T follicular helper cell (primary cell): Measurements from ENCODE around the gene MSH3.

Experiments
- DNase-seq: peaks from one replicate; pipeline ENCODE4 v3.0.0-alpha.2; 2020; ENCODE audit warnings: low read depth
- total RNA-seq, 2 experiments: gene quantifications; one replicate each; lab custom pipeline; 2026; lab: John Stamatoyannopoulos, UW

MSH3 gene
- total RNA-seq, result 35.4 to 37.1 reads per million in 2 experiments

GRCh38 chr5:80654391-80655230, at the start of gene MSH3, which contains the start of gene DHFR:
TSS of gene MSH3 (plus strand) at chr5:80654652. CDS start at chr5:80654728, 76 bp downstream.
TSS of gene DHFR (minus strand) at chr5:80654983. CDS start at chr5:80654489, 494 bp downstream.
- peak; percentile 78 for DNase-seq

DNA sequence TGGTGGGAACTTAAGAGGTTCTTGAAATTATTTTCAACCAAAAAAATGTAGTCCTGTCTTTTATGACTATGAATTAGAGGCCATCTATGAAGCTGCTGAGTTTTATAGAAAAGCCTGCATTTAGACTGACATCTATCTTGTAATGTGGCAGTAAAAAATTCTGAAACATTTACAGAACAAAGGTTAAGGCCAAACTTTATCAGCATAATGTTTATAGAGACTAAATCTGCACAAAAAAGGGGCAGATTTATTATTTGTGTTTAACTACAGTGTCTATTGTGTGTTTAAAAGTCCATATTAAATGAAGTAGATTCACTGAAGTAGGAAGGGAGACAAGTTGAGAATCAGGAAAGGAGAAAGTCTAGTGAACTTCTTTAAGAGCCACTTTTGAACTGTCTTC, 47.1 kb upstream of the MSH3 start:
- DNase-seq, result no peak

GRCh38 chr5:80607832-80608231, 46.6 kb upstream of the MSH3 start:
- DNase-seq, result no peak

DNA sequence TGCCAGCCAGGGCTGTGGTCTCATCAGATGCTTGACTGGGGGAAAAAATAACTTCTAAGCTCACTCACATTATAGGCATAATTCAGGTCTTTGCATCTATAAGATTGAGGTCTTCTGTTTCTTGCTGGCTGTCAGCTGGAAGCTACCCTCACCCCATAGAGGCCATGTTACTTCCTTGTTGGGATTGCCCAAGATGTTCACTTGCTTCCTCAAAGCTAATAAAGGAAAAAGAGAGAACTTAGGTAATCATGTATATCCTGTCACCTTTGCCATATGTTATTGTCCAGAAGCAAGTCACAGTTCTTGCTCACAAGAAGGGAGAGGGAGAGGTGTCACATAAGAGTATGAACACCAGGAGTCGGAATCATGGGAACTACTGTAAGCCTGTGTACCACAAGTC, 45.7 kb upstream of the MSH3 start:
- no peak for DNase-seq

DNA sequence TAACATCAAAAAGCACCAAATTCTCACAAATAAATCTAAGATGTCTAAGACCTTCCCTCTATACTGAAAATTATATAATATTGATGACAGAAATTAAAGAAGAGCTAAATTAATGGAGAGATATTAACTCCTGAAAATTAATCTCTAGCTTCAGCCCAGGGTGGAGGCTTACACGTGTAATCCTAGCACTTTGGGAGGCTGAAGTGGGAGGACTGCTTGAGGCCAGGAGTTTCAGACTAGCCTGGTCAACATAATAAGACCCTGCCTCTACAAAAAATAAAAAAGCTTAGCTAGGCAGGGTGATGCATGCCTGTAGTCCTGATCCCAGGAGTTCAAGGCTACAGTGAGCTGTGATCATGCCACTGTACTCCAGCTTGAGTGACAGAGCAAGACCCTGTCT, 44.8 kb upstream of the MSH3 start:
- DNase-seq, result no peak

DNA sequence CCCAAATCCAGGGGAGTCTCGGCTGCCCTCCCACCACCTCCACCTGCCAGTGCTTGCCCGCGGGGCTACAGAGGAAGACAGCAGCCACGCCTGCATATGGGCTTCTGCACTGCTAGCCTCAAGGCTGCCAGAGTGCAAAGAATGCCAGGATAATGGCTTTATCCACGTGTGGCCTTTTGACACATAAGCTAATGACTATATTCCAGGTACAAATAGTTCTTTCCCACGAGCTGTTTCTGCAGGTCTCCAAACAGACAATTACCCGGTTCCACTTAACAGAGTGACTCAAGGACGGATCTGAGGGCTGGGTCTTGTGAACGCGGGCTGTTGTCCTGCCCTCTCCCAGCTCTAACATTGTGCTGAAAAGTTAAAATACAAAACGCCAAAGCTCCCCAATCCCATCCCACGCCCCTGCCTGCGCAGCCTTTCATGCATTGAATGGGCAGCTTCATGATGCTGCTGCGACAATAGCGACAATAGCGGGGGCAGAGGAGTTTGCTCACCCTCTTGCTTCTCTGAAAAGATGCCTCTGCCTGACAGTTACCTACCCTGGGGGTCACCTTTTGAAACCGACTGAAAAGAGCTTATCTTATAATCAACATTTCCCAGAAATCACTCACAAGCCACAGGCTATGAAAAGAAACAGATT, 39.1 kb upstream of the MSH3 start:
- no peak for DNase-seq

DNA sequence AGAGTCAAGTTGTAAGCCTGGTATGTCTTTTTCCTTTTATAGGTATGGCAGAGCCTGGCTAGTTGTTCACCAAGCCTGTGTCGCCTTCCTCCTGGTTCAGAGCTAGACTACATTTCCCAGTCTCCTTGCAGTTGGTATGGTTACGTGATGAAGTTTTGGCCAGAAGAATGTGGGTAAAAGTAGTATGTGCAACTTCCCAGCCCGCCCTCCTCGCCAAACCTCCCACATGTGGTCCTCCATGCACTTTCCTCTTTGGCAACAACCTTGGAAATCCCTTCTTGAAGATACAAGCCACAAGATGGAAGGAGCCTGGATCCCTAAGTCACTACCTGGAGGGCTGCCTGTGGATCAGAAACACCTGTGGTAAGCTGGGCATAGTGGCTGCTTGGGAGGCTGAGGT, 36.0 kb upstream of the MSH3 start:
- DNase-seq, result no peak

DNA sequence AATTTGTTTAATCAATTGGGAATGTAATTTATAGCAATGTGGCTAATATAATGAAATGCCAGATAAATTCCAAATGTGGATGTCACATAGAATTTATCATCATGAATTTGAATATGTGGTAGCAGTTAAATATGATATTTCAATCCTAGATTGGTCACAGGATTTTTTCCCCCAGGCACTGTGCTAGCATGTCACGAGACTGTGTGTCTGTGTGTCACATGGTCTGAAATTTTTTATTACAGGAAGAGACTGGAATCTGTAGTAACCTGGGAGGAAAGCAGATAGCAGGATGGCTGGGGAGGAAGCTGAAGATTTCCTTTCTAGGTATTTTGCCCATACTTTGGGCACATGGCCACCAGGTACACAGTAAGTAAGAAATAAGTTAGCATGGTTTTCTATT, 35.4 kb upstream of the MSH3 start:
- no peak for DNase-seq

DNA sequence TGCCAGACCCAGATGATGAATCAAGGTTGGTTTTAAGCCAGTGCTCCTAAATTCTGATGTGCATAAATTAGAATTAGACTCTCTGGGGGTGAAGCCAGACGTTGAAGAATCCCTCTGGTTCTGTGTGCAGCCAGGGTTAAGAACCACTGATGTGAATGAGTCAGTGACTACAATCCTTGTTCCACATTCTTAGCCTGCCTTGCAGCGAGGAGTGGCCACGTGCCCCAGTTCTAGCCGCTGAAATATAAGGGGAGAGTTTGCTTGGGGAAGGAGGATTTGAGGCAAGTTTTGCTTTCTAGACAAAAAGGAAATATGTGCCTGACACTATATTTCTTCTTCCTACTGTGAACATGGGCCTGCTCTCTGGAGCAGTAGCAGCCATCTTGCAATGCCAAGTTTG, 34.2 kb upstream of the MSH3 start:
- DNase-seq, result no peak

DNA sequence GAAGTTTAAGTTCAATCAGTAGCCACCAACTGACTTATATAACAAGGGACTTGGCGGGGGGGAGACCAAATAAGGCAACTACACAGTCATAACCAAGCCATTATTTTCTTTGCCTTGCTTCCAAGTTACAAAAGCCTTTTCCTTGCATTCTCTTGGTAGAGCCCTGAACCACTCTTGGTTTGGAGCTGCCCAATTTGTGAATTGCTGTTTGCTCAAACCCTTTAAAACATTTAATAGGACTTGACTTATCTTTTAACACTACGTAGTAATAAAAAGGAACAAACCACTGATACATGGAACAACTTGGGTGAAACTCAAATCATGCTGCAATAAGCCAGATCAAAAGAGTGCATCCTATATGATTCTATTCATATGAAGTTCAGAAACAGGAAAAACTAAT, 31.7 kb upstream of the MSH3 start:
- no peak for DNase-seq

- no peak for DNase-seq
These were observed 30.5 kb upstream of the MSH3 start for GRCh38 chr5:80623999-80624398.

DNA sequence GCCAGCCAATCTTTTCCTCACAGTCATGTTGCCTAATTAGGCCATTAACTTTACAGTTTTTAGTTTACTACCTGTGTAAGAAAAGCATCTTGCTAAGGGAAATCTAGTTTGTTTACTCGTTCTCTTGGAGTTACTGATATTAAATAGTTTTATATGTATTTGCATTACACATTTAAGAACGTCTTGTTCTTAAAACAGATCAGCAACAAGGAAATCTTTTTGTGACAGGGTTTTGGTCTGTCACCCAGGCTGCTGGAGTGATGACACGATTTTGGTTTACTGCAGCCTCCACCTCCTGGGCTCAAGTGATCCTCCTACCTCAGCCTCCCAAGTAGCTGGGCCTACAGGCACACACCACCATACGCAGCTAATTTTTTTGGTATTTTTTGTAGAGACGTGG, 29.2 kb upstream of the MSH3 start:
- DNase-seq, result no peak

- no peak for DNase-seq
These were observed 25.2 kb upstream of the MSH3 start for GRCh38 chr5:80629281-80629680.

GRCh38 chr5:80631278-80632259, 22.9 kb upstream of the MSH3 start:
- DNase-seq, result no peak

GRCh38 chr5:80632700-80633099, 21.8 kb upstream of the MSH3 start:
- no peak for DNase-seq

DNA sequence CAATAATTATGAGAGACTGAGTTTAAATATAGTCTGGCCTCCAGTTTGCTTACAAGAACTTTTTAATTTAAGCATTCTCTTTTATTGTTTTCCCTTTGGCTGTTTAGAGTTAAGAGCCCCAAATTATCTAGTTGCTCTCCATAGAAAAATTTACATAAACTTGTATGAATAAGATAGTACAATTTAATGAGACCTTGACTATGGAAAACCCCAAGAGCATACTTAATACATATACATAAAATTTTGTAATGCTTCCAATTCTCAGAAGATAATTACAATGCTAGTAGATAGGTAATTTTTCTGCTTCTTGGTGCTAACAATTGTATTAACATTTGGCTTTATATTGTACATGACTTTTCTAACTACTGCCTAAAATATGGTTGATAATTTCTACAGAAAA, 20.3 kb upstream of the MSH3 start:
- no peak for DNase-seq

DNA sequence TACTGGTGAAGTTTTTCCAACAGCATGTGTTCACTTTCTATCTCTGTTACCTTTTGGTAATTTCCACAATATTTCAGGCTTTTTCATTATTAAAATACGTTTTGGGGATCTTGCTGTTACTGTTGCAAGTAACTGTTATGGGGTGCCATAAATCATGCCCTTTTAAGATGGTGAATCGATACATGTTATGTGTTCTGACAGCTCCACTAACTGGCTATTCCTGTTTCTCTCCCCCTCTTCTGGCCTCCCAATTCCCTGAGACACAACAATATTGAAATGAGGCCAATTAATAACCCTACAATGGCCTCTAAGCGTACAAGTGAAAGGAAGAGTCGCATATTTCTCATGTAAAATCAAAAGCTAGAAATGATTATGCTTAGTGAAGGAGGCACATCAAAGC, 13.1 kb upstream of the MSH3 start:
- no peak for DNase-seq

DNA sequence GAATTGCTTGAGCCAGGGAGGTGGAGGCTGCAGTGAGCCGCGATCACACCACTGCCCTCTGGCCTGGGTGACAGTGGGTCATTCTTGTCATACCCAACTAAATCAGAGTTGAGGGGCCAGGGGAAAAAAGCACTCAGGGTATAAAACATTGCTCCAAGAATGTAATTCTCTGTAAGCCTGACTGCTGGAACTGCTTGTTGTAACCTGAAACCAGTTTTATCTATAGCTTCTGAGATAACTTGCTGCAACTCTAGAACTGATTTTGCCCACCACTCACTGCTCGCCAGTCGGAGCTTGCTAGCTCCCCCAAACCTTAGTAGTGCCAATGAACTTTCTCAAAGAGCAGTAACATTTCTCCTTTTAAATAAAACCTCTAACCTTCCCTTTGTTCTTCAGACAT, 9.6 kb upstream of the MSH3 start:
- no peak for DNase-seq

- no peak for DNase-seq
These were observed 7.5 kb upstream of the MSH3 start for GRCh38 chr5:80646926-80647325.

DNA sequence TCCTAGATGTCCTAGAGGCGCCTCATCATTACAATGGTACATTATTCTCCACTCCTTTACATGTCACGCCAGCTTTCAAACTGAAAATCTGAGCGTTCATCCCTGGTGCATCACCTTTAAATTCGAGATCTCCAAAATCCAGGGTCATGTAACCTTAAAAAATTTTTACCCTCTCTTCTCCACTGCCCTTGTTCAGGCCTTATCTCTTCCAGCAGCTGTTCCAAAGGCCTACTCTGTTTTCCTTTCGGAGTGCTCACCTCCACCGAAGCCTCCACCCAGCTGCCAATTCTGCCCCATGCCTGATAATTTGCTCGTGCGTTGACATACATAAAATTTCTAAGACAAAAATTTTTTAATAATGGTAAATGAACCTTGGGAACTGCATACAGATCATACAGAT, 950 bp upstream of the MSH3 start:
- DNase-seq, result no peak

DNA sequence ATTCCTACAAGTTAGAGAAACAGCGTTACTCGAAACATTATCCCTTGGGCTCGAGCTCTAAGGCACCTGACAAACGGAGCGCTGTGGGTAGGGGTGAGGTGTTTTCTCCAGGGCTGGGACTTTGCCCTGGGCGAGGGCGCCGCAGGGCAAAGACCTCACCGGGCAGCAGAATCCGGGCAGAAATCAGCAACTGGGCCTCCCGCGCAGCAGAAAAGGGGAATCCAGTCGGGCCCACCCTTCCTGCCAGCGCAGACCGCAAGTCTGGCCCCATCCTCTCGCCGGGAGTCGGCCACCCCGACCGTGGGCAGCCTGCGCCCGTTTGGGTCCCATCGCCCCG, 430 bp upstream of the MSH3 start:
- DNase-seq, result no peak

DNA sequence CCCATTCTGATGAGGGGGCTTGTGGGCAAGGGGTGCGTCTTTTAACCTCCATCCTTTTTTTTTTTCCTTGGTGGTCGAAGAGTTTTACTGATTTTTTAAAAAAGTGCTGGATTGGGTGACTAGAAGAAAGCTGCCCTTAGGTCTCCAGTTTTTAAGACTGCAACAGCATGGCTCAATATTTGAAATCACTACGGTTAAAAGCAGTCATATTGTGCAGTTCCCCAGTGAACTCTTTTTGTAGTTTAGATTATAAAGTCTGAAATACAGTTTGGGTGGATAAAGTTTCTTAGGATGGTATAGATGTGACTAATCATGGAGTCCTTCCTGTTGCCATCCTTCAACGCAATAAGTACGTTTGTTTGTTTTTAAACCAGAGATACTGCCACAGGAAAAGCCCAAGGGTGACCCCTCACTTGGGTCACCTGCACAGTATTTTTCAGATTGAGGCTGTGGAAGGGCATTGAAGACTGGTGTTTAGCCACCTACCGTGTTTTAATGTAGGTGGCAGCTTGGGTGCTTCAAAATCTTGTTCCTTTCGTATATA, 851 bp downstream of the MSH3 start:
- no peak for DNase-seq
